Right lobe of liver (tissue), 4 donors: ENCODE measurements around the gene UMOD.

Experiments
- POLR2A ChIP-seq: fragments of 450-650 bp; IDR thresholded peaks from one replicate; pipeline ENCODE4 v1.6.1; 2017; ENCODE audit warnings: antibody characterized with exemption, mild to moderate bottlenecking
- TF ChIP-seq, protein P1 (sequence below), 4 donors: fragments of 200-600 bp in 3 of 4; fragments of 450-650 bp in 1 of 4; IDR thresholded peaks; one replicate each; pipeline versions ENCODE4 v1.5.1 to v1.8.0; 2016 to 2022; ENCODE audit warnings: antibody characterized with exemption in 4 of 4, mild to moderate bottlenecking in 2 of 4
- donor health status: DM: no; HTN: no; CAD: no.
- donor health status: DM: no; HTN: no; CAD: no.
- donor health status: DM: no; HTN: yes; CAD: no.

DNA sequence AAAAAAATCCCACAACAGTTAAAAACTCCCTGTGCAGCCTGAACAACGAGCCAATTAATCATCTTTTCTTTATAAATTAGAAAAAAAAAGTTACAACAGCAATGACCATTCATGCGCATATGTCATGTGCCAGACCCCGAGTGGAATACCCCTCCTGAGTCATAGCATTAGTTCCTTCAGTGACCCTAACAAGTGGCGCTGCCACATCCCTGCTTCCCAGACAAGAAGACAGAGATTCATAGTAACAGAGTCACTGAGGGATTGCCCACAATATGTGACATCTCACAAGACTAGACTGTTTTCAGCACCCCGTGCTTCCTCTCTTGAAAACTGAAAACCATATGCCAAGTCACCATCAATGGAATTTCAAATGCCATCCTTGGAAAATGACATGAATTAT lies 7.9 kb downstream of the UMOD start:
- TF ChIP-seq, protein P1, sequence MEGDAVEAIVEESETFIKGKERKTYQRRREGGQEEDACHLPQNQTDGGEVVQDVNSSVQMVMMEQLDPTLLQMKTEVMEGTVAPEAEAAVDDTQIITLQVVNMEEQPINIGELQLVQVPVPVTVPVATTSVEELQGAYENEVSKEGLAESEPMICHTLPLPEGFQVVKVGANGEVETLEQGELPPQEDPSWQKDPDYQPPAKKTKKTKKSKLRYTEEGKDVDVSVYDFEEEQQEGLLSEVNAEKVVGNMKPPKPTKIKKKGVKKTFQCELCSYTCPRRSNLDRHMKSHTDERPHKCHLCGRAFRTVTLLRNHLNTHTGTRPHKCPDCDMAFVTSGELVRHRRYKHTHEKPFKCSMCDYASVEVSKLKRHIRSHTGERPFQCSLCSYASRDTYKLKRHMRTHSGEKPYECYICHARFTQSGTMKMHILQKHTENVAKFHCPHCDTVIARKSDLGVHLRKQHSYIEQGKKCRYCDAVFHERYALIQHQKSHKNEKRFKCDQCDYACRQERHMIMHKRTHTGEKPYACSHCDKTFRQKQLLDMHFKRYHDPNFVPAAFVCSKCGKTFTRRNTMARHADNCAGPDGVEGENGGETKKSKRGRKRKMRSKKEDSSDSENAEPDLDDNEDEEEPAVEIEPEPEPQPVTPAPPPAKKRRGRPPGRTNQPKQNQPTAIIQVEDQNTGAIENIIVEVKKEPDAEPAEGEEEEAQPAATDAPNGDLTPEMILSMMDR (IDR thresholded peaks at IDR 0.05): no peak
- TF ChIP-seq POLR2A: no peak
